Activated CD4-positive, alpha-beta memory T cell treated with anti-CD3 and anti-CD28 coated beads for 36 hours (primary cell): Measurements from ENCODE around the gene C19orf53. TPM values are rescaled to one million over a fixed set of nuclear protein-coding genes. Genes with fewer than 3 reads are reported as not detected.
"Not testable (repeated sequence)": the region's sequence is repeated elsewhere in the genome, so short reads cannot be mapped to it uniquely, and the experiment has no call there.

Experiments
- CTCF ChIA-PET: fragments of 350-600 bp; sonication (Branson Sonifier 250); formaldehyde crosslinking; loops from one replicate; lab custom pipeline; 2021; ENCODE audit warnings: antibody characterized with exemption, inconsistent platforms; lab: Charles Lee
- POLR2A ChIA-PET: fragments of 350-600 bp; sonication (Branson Sonifier 250); formaldehyde crosslinking; loops from one replicate; lab custom pipeline; 2021; ENCODE audit warnings: antibody characterized with exemption; lab: Charles Lee
- DNase-seq: peaks from one replicate; pipeline ENCODE4 v3.0.0-alpha.2; 2020
- H3K27ac Mint-ChIP-seq: one replicate; pipeline ENCODE4 v1.8.0; 2021; ENCODE audit warnings: mixed read lengths
- H3K27me3 Mint-ChIP-seq: one replicate; pipeline ENCODE4 v1.8.0; 2021; ENCODE audit warnings: mixed read lengths
- H3K36me3 Mint-ChIP-seq: one replicate; pipeline ENCODE4 v1.8.0; 2021; ENCODE audit warnings: mixed read lengths
- H3K4me1 Mint-ChIP-seq: one replicate; pipeline ENCODE4 v1.8.0; 2021; ENCODE audit warnings: low read depth, mixed read lengths
- H3K4me3 Mint-ChIP-seq: one replicate; pipeline ENCODE4 v1.8.0; 2021; ENCODE audit warnings: mild to moderate bottlenecking, mixed read lengths
- H3K9me3 Mint-ChIP-seq: one replicate; pipeline ENCODE4 v1.8.0; 2021; ENCODE audit warnings: mixed read lengths
- intact Hi-C: fragments of 100-400 bp; cut with micrococcal nuclease; formaldehyde crosslinking; loops from one replicate; pipeline ENCODE4 v1.15.1; 2023
- total RNA-seq, 2 experiments: library from RNA; stranded (reverse); gene quantifications; one replicate each; pipeline ENCODE4 v1.2.3, GENCODE V29; 2021

The C19orf53 gene
- total RNA-seq, 2 experiments from 2014 or later = 124 to 142 TPM

GRCh38 chr19:13783565-13784500 is 9.6 kb downstream of the C19orf53 start:
- CTCF ChIA-PET = interaction anchor here (0.6 to 8.6 kb wide), 7 partner anchors 10 to 95 kb away, joined by 3 to 145 read pairs (median 4); partner anchors contain the start of gene C19orf53
- POLR2A ChIA-PET = interaction anchor here (1.3 to 1.6 kb wide), 2 partner anchors 9 to 78 kb away, joined by 7 to 9 read pairs; no protein-coding TSS in a partner anchor
- no peaks in the 10 kb centered on the region for H3K9me3 Mint-ChIP-seq
- peaks cover 5% of the 10 kb centered on the region for H3K36me3 Mint-ChIP-seq
- H3K4me3 Mint-ChIP-seq = no peak overlapping the region
- H3K27ac Mint-ChIP-seq = no peak overlapping the region
- H3K27me3 Mint-ChIP-seq = no peaks in the 10 kb centered on the region
- peaks cover 35% of the 10 kb centered on the region for H3K4me1 Mint-ChIP-seq
- no peak for DNase-seq
- intact Hi-C loops = no loop called here

GRCh38 chr19:13784731-13785452 is 10.6 kb downstream of the C19orf53 start:
- Mint-ChIP-seq H3K4me3 (peak overlapping the region; percentile 53), H3K36me3 (no peaks in the 10 kb centered on the region), H3K9me3 (no peaks in the 10 kb centered on the region), H3K27me3 (no peaks in the 10 kb centered on the region), H3K27ac (peak overlapping the region; percentile 19), H3K4me1 (peaks cover 41% of the 10 kb centered on the region)
- peak; percentile 86 for DNase-seq
- ChIA-PET POLR2A (interaction anchor here (1.3 to 1.6 kb wide), 2 partner anchors 10 to 77 kb away, joined by 7 to 9 read pairs; no protein-coding TSS in a partner anchor), CTCF (interaction anchor here (0.7 to 8.6 kb wide), 7 partner anchors 11 to 94 kb away, joined by 3 to 145 read pairs (median 5); partner anchors contain the start of gene C19orf53)
- intact Hi-C loops = loop anchor here (1.0 kb wide), 1 partner anchor 77 kb away; no protein-coding TSS in a partner anchor

- Mint-ChIP-seq H3K27me3 (no peaks in the 10 kb centered on the region), H3K27ac (peak overlapping the region; percentile 77), H3K9me3 (no peaks in the 10 kb centered on the region), H3K36me3 (no peaks in the 10 kb centered on the region), H3K4me3 (no peak overlapping the region), H3K4me1 (peaks cover 28% of the 10 kb centered on the region)
- intact Hi-C loops = no loop called here
- ChIA-PET POLR2A (interaction anchor here (1.0 to 3.0 kb wide), 5 partner anchors 8 to 73 kb away, joined by 3 to 17 read pairs (median 7); partner anchors contain the start of gene MRI1), CTCF (interaction anchor here (1.4 to 8.6 kb wide), 3 partner anchors 14 to 74 kb away, joined by 5 to 145 read pairs (median 14); partner anchors contain the start of gene C19orf53)
- peak; percentile 56 for DNase-seq
Observed at GRCh38 chr19:13788991-13789390, 14.7 kb downstream of the C19orf53 start.

GRCh38 chr19:13790354-13790753 is 16.1 kb downstream of the C19orf53 start:
- Mint-ChIP-seq H3K36me3 (no peaks in the 10 kb centered on the region), H3K27ac (peak overlapping the region; percentile 75), H3K9me3 (no peaks in the 10 kb centered on the region), H3K4me3 (peak overlapping the region; percentile 34), H3K27me3 (no peaks in the 10 kb centered on the region), H3K4me1 (peaks cover 24% of the 10 kb centered on the region)
- ChIA-PET CTCF (interaction anchor here (0.6 to 8.6 kb wide), 3 partner anchors 47 to 291 kb away, joined by 3 to 145 read pairs (median 4); no protein-coding TSS in a partner anchor), POLR2A (interaction anchor here (3.0 kb wide), 1 partner anchor 56 kb away, joined by 10 read pairs; no protein-coding TSS in a partner anchor)
- DNase-seq = peak; percentile 23
- intact Hi-C loops = no loop called here

GRCh38 chr19:13793317-13793716 is 19.1 kb downstream of the C19orf53 start:
- H3K27ac Mint-ChIP-seq, intact Hi-C loops, H3K4me3 Mint-ChIP-seq, CTCF ChIA-PET, H3K36me3 Mint-ChIP-seq, POLR2A ChIA-PET, H3K9me3 Mint-ChIP-seq, H3K27me3 Mint-ChIP-seq, DNase-seq: not testable (repeated sequence)
- H3K4me1 Mint-ChIP-seq = peaks cover 33% of the 10 kb centered on the region

GRCh38 chr19:13794398-13794756 is 20.1 kb downstream of the C19orf53 start:
- peak overlapping the region; percentile 95 for H3K4me3 Mint-ChIP-seq
- ChIA-PET CTCF (interaction anchor here (0.6 to 1.0 kb wide), 2 partner anchors 11 to 66 kb away, joined by 3 read pairs; no protein-coding TSS in a partner anchor), POLR2A (interaction anchor here (1.0 to 2.7 kb wide), 7 partner anchors 8 to 68 kb away, joined by 3 to 10 read pairs (median 6); partner anchors contain the start of gene C19orf53)
- H3K27ac Mint-ChIP-seq = peak overlapping the region; percentile 79
- H3K27me3 Mint-ChIP-seq = no peaks in the 10 kb centered on the region
- H3K9me3 Mint-ChIP-seq = no peaks in the 10 kb centered on the region
- H3K36me3 Mint-ChIP-seq = no peaks in the 10 kb centered on the region
- no peak for DNase-seq
- H3K4me1 Mint-ChIP-seq = peaks cover 25% of the 10 kb centered on the region
- intact Hi-C loops = no loop called here

GRCh38 chr19:13794757-13795589 is 20.7 kb downstream of the C19orf53 start, which contains the start of gene ZSWIM4:
Gene ZSWIM4 (plus strand): TSS chr19:13795443. CDS start chr19:13795649, 206 bp downstream.
- Mint-ChIP-seq H3K36me3 (no peaks in the 10 kb centered on the region), H3K9me3 (no peaks in the 10 kb centered on the region)
- CTCF ChIA-PET = interaction anchor here (0.6 to 1.9 kb wide), 4 partner anchors 12 to 67 kb away, joined by 3 to 7 read pairs (median 4); no protein-coding TSS in a partner anchor

GRCh38 chr19:13795595-13796300 is 21.5 kb downstream of the C19orf53 start:
- Mint-ChIP-seq H3K27ac (peak overlapping the region; percentile 43), H3K27me3 (no peaks in the 10 kb centered on the region), H3K36me3 (no peaks in the 10 kb centered on the region), H3K4me1 (peaks cover 18% of the 10 kb centered on the region), H3K9me3 (no peaks in the 10 kb centered on the region), H3K4me3 (peak overlapping the region; percentile 74)
- ChIA-PET CTCF (interaction anchor here (1.0 to 2.7 kb wide), 5 partner anchors 11 to 84 kb away, joined by 3 to 20 read pairs (median 5); no protein-coding TSS in a partner anchor), POLR2A (interaction anchor here (1.1 to 2.7 kb wide), 8 partner anchors 10 to 64 kb away, joined by 3 to 10 read pairs (median 5); partner anchors contain the start of gene C19orf53)
- intact Hi-C loops = loop anchor here (1.0 kb wide), 1 partner anchor 44 kb away; no protein-coding TSS in a partner anchor
- DNase-seq = peak; percentile 25

More at GRCh38 chr19:13794757-13795589, 20.7 kb downstream of the C19orf53 start, which contains the start of gene ZSWIM4:
- intact Hi-C loops = loop anchor here (1.0 kb wide), 1 partner anchor 44 kb away; no protein-coding TSS in a partner anchor
- DNase-seq = peak; percentile 99
- Mint-ChIP-seq H3K27me3 (no peaks in the 10 kb centered on the region), H3K27ac (peak within 1 kb of the TSS; percentile 79), H3K4me1 (peaks cover 24% of the 10 kb centered on the region), H3K4me3 (peak within 1 kb of the TSS; percentile 95)
- POLR2A ChIA-PET = interaction anchor here (1.0 to 2.7 kb wide), 11 partner anchors 9 to 67 kb away, joined by 3 to 10 read pairs (median 5); partner anchors contain the start of gene C19orf53

- intact Hi-C loops = no loop called here
- Mint-ChIP-seq H3K4me3 (peak overlapping the region; percentile 74), H3K27ac (peak overlapping the region; percentile 45), H3K9me3 (no peaks in the 10 kb centered on the region), H3K27me3 (no peaks in the 10 kb centered on the region), H3K4me1 (peaks cover 18% of the 10 kb centered on the region), H3K36me3 (no peaks in the 10 kb centered on the region)
- ChIA-PET POLR2A (interaction anchor here (1.4 to 2.7 kb wide), 3 partner anchors 8 to 50 kb away, joined by 3 to 10 read pairs (median 4); partner anchors contain the start of gene C19orf53), CTCF (interaction anchor here (1.0 to 2.7 kb wide), 4 partner anchors 12 to 83 kb away, joined by 3 to 20 read pairs (median 4); no protein-coding TSS in a partner anchor)
- DNase-seq = peak; percentile 32
Observed at GRCh38 chr19:13796301-13797057, 22.2 kb downstream of the C19orf53 start.
